Mesendoderm (in vitro differentiated cells): ENCODE measurements around the gene MAD1L1.
A peak's percentile ranks its signal among the peaks of the same experiment; 100 is the strongest.

Experiments
- DNase-seq: peaks from one replicate; pipeline ENCODE4 v3.0.0; 2013
- H2AK5ac ChIP-seq: 2 replicates; pipeline ENCODE4 v1.6.1; 2013; ENCODE audit warnings: low read length, inconsistent platforms
- H2BK120ac ChIP-seq: 2 replicates; pipeline ENCODE4 v1.6.1; 2013; ENCODE audit warnings: low read depth, mild to moderate bottlenecking, low read length, moderate library complexity, mixed read lengths
- H2BK15ac ChIP-seq: replicated peaks from 2 replicates; pipeline ENCODE4 v1.6.1; 2013; ENCODE audit warnings: low read depth, mild to moderate bottlenecking, moderate library complexity
- H2BK5ac ChIP-seq: 2 replicates; pipeline ENCODE4 v1.6.1; 2013; ENCODE audit warnings: low read length, inconsistent platforms
- H3K18ac ChIP-seq: 2 replicates; pipeline ENCODE4 v1.6.1; 2013; ENCODE audit warnings: mild to moderate bottlenecking, low read length, mixed read lengths
- H3K23ac ChIP-seq: one replicate; pipeline ENCODE4 v1.6.1; 2013; ENCODE audit warnings: low read length
- H3K27ac ChIP-seq: 2 replicates; pipeline ENCODE4 v1.5.1; 2013; ENCODE audit warnings: low read depth, mild to moderate bottlenecking, inconsistent platforms, low read length, moderate library complexity
- H3K27me3 ChIP-seq: 2 replicates; pipeline ENCODE4 v1.6.1; 2013; ENCODE audit warnings: low read length, control low read depth, mild to moderate bottlenecking, inconsistent platforms; ENCODE audit not compliant: insufficient read depth, poor library complexity
- H3K36me3 ChIP-seq: 2 replicates; pipeline ENCODE4 v1.6.1; 2013; ENCODE audit warnings: low read length, inconsistent platforms; ENCODE audit not compliant: control insufficient read depth, insufficient read depth
- H3K4ac ChIP-seq: one replicate; pipeline ENCODE4 v1.6.1; 2013; ENCODE audit warnings: low read depth, mild to moderate bottlenecking, low read length, moderate library complexity
- H3K4me1 ChIP-seq: 2 replicates; pipeline ENCODE4 v1.6.1; 2013; ENCODE audit warnings: low read depth, low read length, inconsistent platforms; ENCODE audit not compliant: control insufficient read depth
- H3K4me2 ChIP-seq: 2 replicates; pipeline ENCODE4 v1.6.1; 2013; ENCODE audit warnings: low read length
- H3K4me3 ChIP-seq: 2 replicates; pipeline ENCODE4 v1.5.1; 2013; ENCODE audit warnings: mild to moderate bottlenecking, low read length
- H3K56ac ChIP-seq: one replicate; pipeline ENCODE4 v1.6.1; 2013; ENCODE audit warnings: low read length
- H3K79me1 ChIP-seq: 2 replicates; pipeline ENCODE4 v1.6.1; 2013; ENCODE audit warnings: low read length, inconsistent platforms
- H3K79me2 ChIP-seq: 2 replicates; pipeline ENCODE4 v1.6.1; 2013; ENCODE audit warnings: mild to moderate bottlenecking, low read length; ENCODE audit not compliant: control insufficient read depth, insufficient read depth
- H3K9ac ChIP-seq: 2 replicates; pipeline ENCODE4 v1.6.1; 2013; ENCODE audit warnings: low read length, inconsistent platforms
- H4K5ac ChIP-seq: one replicate; pipeline ENCODE4 v1.6.1; 2013; ENCODE audit warnings: low read length
- H4K8ac ChIP-seq: one replicate; pipeline ENCODE4 v1.6.1; 2013; ENCODE audit warnings: low read depth, mild to moderate bottlenecking, control low read depth, low read length, moderate library complexity
- WGBS: extraction: QIAGEN DNeasy Blood & Tissue Kit; methylation state at CpG from one replicate; pipeline ENCODE4 v1.1.7; 2013; ENCODE audit warnings: low lambda C conversion rate, missing lambda C conversion rate; ENCODE audit not compliant: insufficient coverage; ENCODE audit errors: extremely low coverage; 5-methylcytosine and 5-hydroxymethylcytosine counted together

The MAD1L1 gene

GRCh38 chr7:2108501-2109250, 124.1 kb downstream of the MAD1L1 start:
- peaks cover 3% of the 10 kb centered on the region for H3K4me1 ChIP-seq
- H3K4me3 ChIP-seq, result no peak overlapping the region
- H2AK5ac ChIP-seq, result no peak overlapping the region
- no peak overlapping the region for H3K18ac ChIP-seq
- H3K79me1 ChIP-seq, result peaks cover 2% of the 10 kb centered on the region
- DNase-seq, result peak; percentile 40
- no peak overlapping the region for H3K56ac ChIP-seq
- no peak overlapping the region for H2BK120ac ChIP-seq
- H4K8ac ChIP-seq, result no peak overlapping the region
- WGBS, result no CpG with 5 or more reads among the region's 24 CpGs
- no peak overlapping the region for H4K5ac ChIP-seq
- H3K4ac ChIP-seq, result no peak overlapping the region
- H3K27me3 ChIP-seq, result no peaks in the 10 kb centered on the region
- no peak overlapping the region for H3K4me2 ChIP-seq
- H3K27ac ChIP-seq, result no peak overlapping the region
- H2BK5ac ChIP-seq, result no peak overlapping the region
- no peaks in the 10 kb centered on the region for H3K79me2 ChIP-seq
- H3K23ac ChIP-seq, result no peak overlapping the region
- no peak overlapping the region for H3K9ac ChIP-seq
- H2BK15ac ChIP-seq, result no peak overlapping the region
- no peaks in the 10 kb centered on the region for H3K36me3 ChIP-seq

GRCh38 chr7:2108071-2108455, 124.7 kb downstream of the MAD1L1 start:
- no peak overlapping the region for H2BK5ac ChIP-seq
- H3K36me3 ChIP-seq, result no peaks in the 10 kb centered on the region
- H3K9ac ChIP-seq, result no peak overlapping the region
- H3K27ac ChIP-seq, result no peak overlapping the region
- H3K4ac ChIP-seq, result no peak overlapping the region
- peaks cover 3% of the 10 kb centered on the region for H3K4me1 ChIP-seq
- no peaks in the 10 kb centered on the region for H3K27me3 ChIP-seq
- no peak overlapping the region for H3K4me2 ChIP-seq
- no peak overlapping the region for H3K56ac ChIP-seq
- no peak overlapping the region for H4K5ac ChIP-seq
- no peak overlapping the region for H2BK120ac ChIP-seq
- DNase-seq, result no peak
- peaks cover 2% of the 10 kb centered on the region for H3K79me1 ChIP-seq
- no peak overlapping the region for H3K4me3 ChIP-seq
- no CpG with 5 or more reads among the region's 9 CpGs for WGBS
- H4K8ac ChIP-seq, result no peak overlapping the region
- no peak overlapping the region for H2BK15ac ChIP-seq
- H2AK5ac ChIP-seq, result no peak overlapping the region
- H3K18ac ChIP-seq, result no peak overlapping the region
- no peak overlapping the region for H3K23ac ChIP-seq
- H3K79me2 ChIP-seq, result no peaks in the 10 kb centered on the region

- Histone ChIP-seq H2AK5ac (no peak overlapping the region), H3K36me3 (no peaks in the 10 kb centered on the region), H3K79me2 (no peaks in the 10 kb centered on the region), H4K8ac (no peak overlapping the region), H3K18ac (no peak overlapping the region), H3K27ac (no peak overlapping the region), H3K9ac (no peak overlapping the region), H3K79me1 (peaks cover 2% of the 10 kb centered on the region), H3K27me3 (no peaks in the 10 kb centered on the region), H4K5ac (no peak overlapping the region), H3K4me1 (peaks cover 3% of the 10 kb centered on the region), H3K56ac (no peak overlapping the region), H3K4me2 (no peak overlapping the region), H3K4ac (no peak overlapping the region), H3K4me3 (no peak overlapping the region), H2BK15ac (no peak overlapping the region), H3K23ac (no peak overlapping the region), H2BK120ac (no peak overlapping the region), H2BK5ac (no peak overlapping the region)
- no peak for DNase-seq
- no CpG with 5 or more reads among the region's 21 CpGs for WGBS
Observed at GRCh38 chr7:2107386-2108070, 125.2 kb downstream of the MAD1L1 start.

GRCh38 chr7:2106924-2107323, 125.8 kb downstream of the MAD1L1 start:
- Histone ChIP-seq H2BK15ac (no peak overlapping the region), H4K8ac (no peak overlapping the region), H3K4me1 (peaks cover 3% of the 10 kb centered on the region), H4K5ac (no peak overlapping the region), H3K56ac (no peak overlapping the region), H3K4me3 (no peak overlapping the region), H3K36me3 (no peaks in the 10 kb centered on the region), H2AK5ac (no peak overlapping the region), H3K4me2 (no peak overlapping the region), H3K4ac (no peak overlapping the region), H3K9ac (no peak overlapping the region), H3K79me1 (peaks cover 6% of the 10 kb centered on the region), H3K27me3 (no peaks in the 10 kb centered on the region), H3K18ac (no peak overlapping the region), H3K79me2 (no peaks in the 10 kb centered on the region), H3K23ac (no peak overlapping the region), H2BK5ac (no peak overlapping the region), H2BK120ac (no peak overlapping the region), H3K27ac (no peak overlapping the region)
- peak; percentile 37 for DNase-seq
- WGBS, result no CpG with 5 or more reads among the region's 15 CpGs

- Histone ChIP-seq H4K8ac (no peak overlapping the region), H3K4ac (no peak overlapping the region), H3K56ac (peak overlapping the region; percentile 0), H3K36me3 (no peaks in the 10 kb centered on the region), H3K27ac (no peak overlapping the region), H2BK15ac (no peak overlapping the region), H3K4me2 (no peak overlapping the region), H2BK5ac (no peak overlapping the region), H3K4me1 (peaks cover 3% of the 10 kb centered on the region), H2AK5ac (no peak overlapping the region), H2BK120ac (no peak overlapping the region), H3K27me3 (no peaks in the 10 kb centered on the region), H3K23ac (no peak overlapping the region), H3K79me2 (no peaks in the 10 kb centered on the region), H3K79me1 (peaks cover 6% of the 10 kb centered on the region), H3K18ac (no peak overlapping the region), H3K9ac (no peak overlapping the region), H3K4me3 (no peak overlapping the region), H4K5ac (no peak overlapping the region)
- no CpG with 5 or more reads among the region's 12 CpGs for WGBS
- no peak for DNase-seq
Observed at GRCh38 chr7:2106440-2106839, 126.3 kb downstream of the MAD1L1 start.
